Stimulated activated memory B cell treated with anti-CD40 and anti-IgM and Interleukin-4, amounts not matched to agents 10 μg/mL and 1 μg/mL and 100 μg/mL, for 72 hours (primary cell): ENCODE data around the gene TPTE2.
"Not testable (repeated sequence)": the region's sequence is repeated elsewhere in the genome, so short reads cannot be mapped to it uniquely, and the experiment has no call there.

Source experiments
- ATAC-seq: fragments of 150-1000 bp; cut with Tn5 transposase; 2 replicates; pipeline ENCODE4 v1.10.0; 2021
- H3K27ac Mint-ChIP-seq: one replicate; pipeline ENCODE4 v1.8.0; 2022; ENCODE audit warnings: mild to moderate bottlenecking, mixed read lengths
- H3K27me3 Mint-ChIP-seq: one replicate; pipeline ENCODE4 v1.8.0; 2022; ENCODE audit warnings: mixed read lengths
- H3K36me3 Mint-ChIP-seq: one replicate; pipeline ENCODE4 v1.8.0; 2022; ENCODE audit warnings: mixed read lengths
- H3K4me1 Mint-ChIP-seq: one replicate; pipeline ENCODE4 v1.8.0; 2022; ENCODE audit warnings: mixed read lengths
- H3K4me3 Mint-ChIP-seq: one replicate; pipeline ENCODE4 v1.8.0; 2022; ENCODE audit warnings: mild to moderate bottlenecking, moderate library complexity, mixed read lengths
- H3K9me3 Mint-ChIP-seq: one replicate; pipeline ENCODE4 v1.8.0; 2022; ENCODE audit warnings: mixed read lengths

The TPTE2 gene

DNA sequence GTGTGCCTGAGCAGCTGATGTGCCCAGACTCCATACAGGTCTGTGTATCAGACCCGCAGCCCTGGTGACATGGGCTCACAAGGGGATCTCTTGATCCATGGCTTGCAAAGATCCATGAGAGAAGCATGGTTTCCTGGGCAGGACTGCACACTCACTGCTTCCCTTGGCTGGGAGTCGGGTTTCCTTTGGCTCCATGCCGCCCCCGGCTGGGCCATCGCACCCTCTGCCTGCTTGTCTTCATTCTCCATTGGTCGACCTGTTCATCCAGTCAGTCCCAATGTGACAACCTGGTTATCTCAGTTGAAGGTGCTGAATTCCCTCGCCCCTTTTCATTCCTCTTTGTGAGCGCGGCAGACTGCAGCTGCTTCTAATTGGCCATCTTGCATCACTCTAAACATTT, 101.2 kb downstream of the TPTE2 start:
- H3K27ac Mint-ChIP-seq, H3K4me1 Mint-ChIP-seq, H3K36me3 Mint-ChIP-seq, ATAC-seq, H3K4me3 Mint-ChIP-seq, H3K27me3 Mint-ChIP-seq: not testable (repeated sequence)
- peaks cover 12% of the 10 kb centered on the region for H3K9me3 Mint-ChIP-seq

- ATAC-seq, H3K4me3 Mint-ChIP-seq, H3K27ac Mint-ChIP-seq, H3K27me3 Mint-ChIP-seq, H3K4me1 Mint-ChIP-seq, H3K36me3 Mint-ChIP-seq, H3K9me3 Mint-ChIP-seq: not testable (repeated sequence)
Measured at GRCh38 chr13:19439056-19439686, 122.2 kb downstream of the TPTE2 start.

GRCh38 chr13:19437780-19438179, 123.6 kb downstream of the TPTE2 start:
- H3K36me3 Mint-ChIP-seq, H3K9me3 Mint-ChIP-seq, H3K27ac Mint-ChIP-seq: not testable (repeated sequence)

DNA sequence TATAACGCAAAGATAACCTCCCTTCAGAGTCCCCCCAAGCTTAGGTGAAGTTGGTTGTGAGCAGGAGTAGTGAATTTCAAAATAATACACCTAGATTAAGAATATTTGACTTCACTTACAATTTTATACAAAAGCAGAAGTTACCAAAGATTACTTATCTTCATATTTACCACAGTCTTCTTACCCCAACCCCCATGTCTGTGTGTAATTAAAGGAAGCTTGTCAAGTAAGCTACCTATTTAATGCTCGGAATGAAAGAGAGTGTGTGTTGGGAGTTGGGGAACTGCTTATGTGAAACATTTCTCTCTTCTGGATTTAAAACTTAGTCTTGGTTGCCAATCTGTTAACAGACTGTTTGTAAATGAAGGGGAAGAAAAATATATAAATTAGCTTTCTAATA, 139.1 kb downstream of the TPTE2 start:
- H3K36me3 Mint-ChIP-seq, H3K27ac Mint-ChIP-seq, H3K27me3 Mint-ChIP-seq, H3K4me1 Mint-ChIP-seq, H3K9me3 Mint-ChIP-seq, ATAC-seq, H3K4me3 Mint-ChIP-seq: not testable (repeated sequence)

More at GRCh38 chr13:19437780-19438179, 123.6 kb downstream of the TPTE2 start:
- ATAC-seq, H3K27me3 Mint-ChIP-seq, H3K4me3 Mint-ChIP-seq, H3K4me1 Mint-ChIP-seq: not testable (repeated sequence)

- H3K4me3 Mint-ChIP-seq, H3K4me1 Mint-ChIP-seq, H3K36me3 Mint-ChIP-seq, H3K9me3 Mint-ChIP-seq, ATAC-seq, H3K27ac Mint-ChIP-seq: not testable (repeated sequence)
- H3K27me3 Mint-ChIP-seq, result peaks cover 11% of the 10 kb centered on the region
Measured at GRCh38 chr13:19412494-19412893, 148.8 kb downstream of the TPTE2 start.

GRCh38 chr13:19382746-19383511, 178.4 kb downstream of the TPTE2 start:
- not testable (repeated sequence) for ATAC-seq, H3K36me3 Mint-ChIP-seq, H3K27me3 Mint-ChIP-seq, H3K4me3 Mint-ChIP-seq, H3K9me3 Mint-ChIP-seq, H3K4me1 Mint-ChIP-seq, H3K27ac Mint-ChIP-seq

DNA sequence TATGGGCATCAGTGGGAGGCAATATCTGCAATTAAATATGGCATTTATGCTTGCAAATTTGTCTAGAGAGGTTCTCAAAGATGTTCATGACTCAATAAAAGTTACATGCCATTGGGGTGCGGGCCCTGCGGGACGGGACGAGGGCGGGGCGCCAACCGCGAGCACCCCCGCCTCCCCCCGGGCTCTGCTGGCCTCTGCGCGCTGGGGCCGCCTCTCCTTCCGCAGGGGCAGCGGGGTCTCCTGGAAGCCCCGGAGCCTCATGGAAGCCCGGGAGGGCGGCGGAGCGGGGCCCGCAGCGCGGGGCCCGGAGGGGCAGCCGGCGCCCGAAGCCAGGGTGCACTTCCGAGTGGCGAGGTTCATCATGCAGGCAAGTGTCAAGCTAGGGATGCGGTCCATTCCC, 179.2 kb downstream of the TPTE2 start:
- Mint-ChIP-seq H3K27ac (no peak overlapping the region), H3K36me3 (no peaks in the 10 kb centered on the region), H3K4me3 (no peak overlapping the region), H3K4me1 (no peaks in the 10 kb centered on the region), H3K27me3 (peaks cover 7% of the 10 kb centered on the region), H3K9me3 (no peaks in the 10 kb centered on the region)
- ATAC-seq, result peak; percentile 42
